GM13976 (cell line): ENCODE measurements around the gene KMT2B.
"Not testable (repeated sequence)": the region's sequence is repeated elsewhere in the genome, so short reads cannot be mapped to it uniquely, and the experiment has no call there.

Experiments used
- DNase-seq: peaks from one replicate; pipeline ENCODE4 v3.0.0; 2012; ENCODE audit warnings: low spot score
- in situ Hi-C: fragments of 300-500 bp; cut with MboI; formaldehyde crosslinking; loops from one replicate; pipeline ENCODE4 v1.12.0; 2022; ENCODE audit warnings: low sequenced_read_pairs, mixed read lengths, inconsistent platforms; ENCODE audit not compliant: unreplicated experiment
- TF ChIP-seq, protein P1 (sequence below): IDR thresholded peaks from 2 replicates; pipeline ENCODE4 v1.5.1; 2012; ENCODE audit warnings: borderline replicate concordance, mild to moderate bottlenecking; ENCODE audit not compliant: insufficient read depth; ENCODE audit errors: extremely low read depth, missing control alignments, control extremely low read depth

The KMT2B gene

GRCh38 chr19:35722461-35722860, 4.7 kb downstream of the KMT2B start:
- in situ Hi-C loops, result no loop called here
- no peak for DNase-seq
- TF ChIP-seq, protein P1, sequence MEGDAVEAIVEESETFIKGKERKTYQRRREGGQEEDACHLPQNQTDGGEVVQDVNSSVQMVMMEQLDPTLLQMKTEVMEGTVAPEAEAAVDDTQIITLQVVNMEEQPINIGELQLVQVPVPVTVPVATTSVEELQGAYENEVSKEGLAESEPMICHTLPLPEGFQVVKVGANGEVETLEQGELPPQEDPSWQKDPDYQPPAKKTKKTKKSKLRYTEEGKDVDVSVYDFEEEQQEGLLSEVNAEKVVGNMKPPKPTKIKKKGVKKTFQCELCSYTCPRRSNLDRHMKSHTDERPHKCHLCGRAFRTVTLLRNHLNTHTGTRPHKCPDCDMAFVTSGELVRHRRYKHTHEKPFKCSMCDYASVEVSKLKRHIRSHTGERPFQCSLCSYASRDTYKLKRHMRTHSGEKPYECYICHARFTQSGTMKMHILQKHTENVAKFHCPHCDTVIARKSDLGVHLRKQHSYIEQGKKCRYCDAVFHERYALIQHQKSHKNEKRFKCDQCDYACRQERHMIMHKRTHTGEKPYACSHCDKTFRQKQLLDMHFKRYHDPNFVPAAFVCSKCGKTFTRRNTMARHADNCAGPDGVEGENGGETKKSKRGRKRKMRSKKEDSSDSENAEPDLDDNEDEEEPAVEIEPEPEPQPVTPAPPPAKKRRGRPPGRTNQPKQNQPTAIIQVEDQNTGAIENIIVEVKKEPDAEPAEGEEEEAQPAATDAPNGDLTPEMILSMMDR, result no peak

DNA sequence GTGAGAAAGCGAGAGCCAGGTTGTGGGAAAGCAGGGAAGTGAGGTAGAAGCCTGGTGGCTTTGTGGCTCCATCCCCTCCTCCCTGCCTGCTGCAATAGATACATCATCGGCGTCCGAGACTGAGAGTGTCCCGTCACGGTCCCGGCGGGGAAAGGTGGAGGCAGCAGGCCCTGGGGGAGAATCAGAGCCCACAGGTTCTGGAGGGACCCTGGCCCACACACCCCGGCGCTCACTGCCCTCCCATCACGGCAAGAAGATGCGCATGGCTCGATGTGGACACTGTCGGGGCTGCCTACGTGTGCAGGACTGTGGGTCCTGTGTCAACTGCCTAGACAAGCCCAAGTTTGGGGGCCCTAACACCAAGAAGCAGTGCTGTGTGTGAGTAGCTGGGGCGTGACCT, 5.1 kb downstream of the KMT2B start:
- TF ChIP-seq, protein P1, result no peak
- in situ Hi-C loops, result no loop called here
- no peak for DNase-seq

GRCh38 chr19:35723671-35724070, 5.9 kb downstream of the KMT2B start:
- TF ChIP-seq, protein P1, result no peak
- no peak for DNase-seq
- in situ Hi-C loops, result no loop called here

DNA sequence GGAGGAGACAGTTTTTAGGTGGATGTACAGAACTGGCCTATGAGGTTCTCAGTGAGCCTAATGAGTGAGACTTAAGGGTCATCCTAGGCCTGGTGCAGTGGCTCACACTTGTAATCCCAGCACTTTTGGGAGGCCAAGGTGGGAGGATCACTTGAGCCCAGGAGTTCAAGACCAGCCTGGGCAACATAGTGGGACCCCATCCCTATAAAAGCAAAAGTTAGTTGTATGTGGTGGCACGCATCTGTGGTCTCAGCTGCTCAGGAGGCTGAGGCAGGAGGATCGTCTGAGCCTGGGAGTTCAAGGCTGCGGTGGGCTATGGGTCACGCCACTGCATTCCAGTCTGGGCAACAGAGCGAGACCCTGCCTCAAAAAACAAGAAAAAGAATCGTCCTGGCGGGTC, 6.3 kb downstream of the KMT2B start:
- in situ Hi-C loops, result not testable (repeated sequence)

GRCh38 chr19:35724560-35724959, 6.8 kb downstream of the KMT2B start:
- TF ChIP-seq, protein P1, result no peak
- no peak for DNase-seq
- in situ Hi-C loops, result no loop called here

More for the DNA sequence above, 6.3 kb downstream of the KMT2B start:
- not testable (repeated sequence) for DNase-seq

DNA sequence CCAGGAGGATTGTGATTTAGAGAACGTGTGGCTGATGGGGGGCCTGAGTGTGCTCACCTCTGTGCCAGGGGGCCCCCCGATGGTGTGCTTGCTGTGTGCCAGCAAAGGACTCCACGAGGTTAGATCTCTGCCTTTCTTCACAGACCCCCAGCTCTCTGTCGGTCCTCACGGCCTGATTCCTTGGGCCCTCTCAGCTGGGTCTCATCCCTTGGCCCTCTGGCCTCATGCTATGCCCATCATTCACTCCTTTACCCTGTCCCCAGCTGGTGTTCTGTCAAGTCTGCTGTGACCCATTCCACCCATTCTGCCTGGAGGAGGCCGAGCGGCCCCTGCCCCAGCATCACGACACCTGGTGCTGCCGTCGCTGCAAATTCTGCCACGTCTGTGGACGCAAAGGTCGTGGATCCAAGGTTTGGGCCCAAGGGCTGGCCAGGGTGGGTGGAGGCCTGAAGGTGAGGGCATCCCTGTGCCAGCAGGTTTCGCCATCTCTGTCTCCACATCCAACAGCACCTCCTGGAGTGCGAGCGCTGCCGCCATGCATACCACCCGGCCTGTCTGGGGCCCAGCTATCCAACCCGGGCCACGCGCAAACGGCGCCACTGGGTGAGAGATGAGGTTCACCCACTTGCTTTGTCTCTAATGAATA, 7.5 kb downstream of the KMT2B start:
- TF ChIP-seq, protein P1, result no peak
- in situ Hi-C loops, result no loop called here
- DNase-seq, result no peak

DNA sequence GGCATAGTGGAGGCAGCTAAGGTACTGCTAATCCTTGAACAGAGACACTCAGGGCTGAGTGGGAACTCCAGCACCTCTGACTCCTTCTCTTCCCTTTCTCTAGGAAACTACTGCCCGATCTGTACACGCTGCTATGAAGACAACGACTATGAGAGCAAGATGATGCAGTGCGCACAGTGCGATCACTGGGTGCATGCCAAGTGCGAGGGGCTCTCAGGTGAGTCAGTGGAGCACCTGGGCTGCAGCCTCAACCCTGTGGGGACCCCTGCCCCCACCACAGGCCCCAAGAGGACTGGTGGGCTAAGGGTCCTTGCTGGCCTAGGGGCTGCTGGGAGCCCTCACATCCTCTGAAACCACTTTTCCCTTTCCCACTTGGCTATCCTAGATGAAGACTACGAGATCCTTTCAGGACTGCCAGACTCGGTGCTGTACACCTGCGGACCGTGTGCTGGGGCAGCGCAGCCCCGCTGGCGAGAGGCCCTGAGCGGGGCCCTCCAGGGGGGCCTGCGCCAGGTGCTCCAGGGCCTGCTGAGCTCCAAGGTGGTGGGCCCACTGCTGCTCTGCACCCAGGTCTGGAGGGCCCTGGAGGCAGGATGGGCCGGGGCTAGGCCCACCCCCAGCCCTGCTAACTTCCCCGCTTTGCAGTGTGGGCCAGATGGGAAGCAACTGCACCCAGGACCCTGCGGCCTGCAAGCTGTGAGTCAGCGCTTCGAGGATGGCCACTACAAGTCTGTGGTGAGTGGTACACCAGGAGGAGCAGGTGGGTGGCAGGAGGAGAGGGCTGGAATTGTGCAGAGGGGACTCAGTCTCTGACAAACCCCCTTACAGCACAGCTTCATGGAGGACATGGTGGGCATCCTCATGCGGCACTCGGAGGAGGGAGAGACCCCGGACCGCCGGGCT, 9.5 kb downstream of the KMT2B start:
- no peak for DNase-seq
- TF ChIP-seq, protein P1, result no peak
- in situ Hi-C loops, result no loop called here
